Panc1 (cell line): Measurements from ENCODE around the gene AK4. TPM values are rescaled to one million over a fixed set of nuclear protein-coding genes. Genes with fewer than 3 reads are reported as not detected.

Source experiments
- ATAC-seq: fragments of 200-7000 bp; cut with Tn5 transposase; 2 replicates; pipeline ENCODE4 v1.9.1; 2020; ENCODE audit warnings: mild to moderate bottlenecking, moderate library complexity
- BruUV-seq: library from RNA; stranded (reverse); fragments of 400-500 nt; replicated peaks from 2 replicates; lab custom pipeline; 2021; lab: Mats Ljungman, UMichigan
- CTCF ChIA-PET: fragments of 300-600 bp; sonication (Branson Sonifier 250); formaldehyde crosslinking; loops from one replicate; lab custom pipeline; 2022; ENCODE audit warnings: antibody characterized with exemption; lab: Charles Lee
- POLR2A ChIA-PET: fragments of 300-600 bp; sonication (Branson Sonifier 250); formaldehyde crosslinking; loops from one replicate; lab custom pipeline; 2022; ENCODE audit warnings: antibody characterized with exemption; lab: Charles Lee
- DNase-seq: peaks from one replicate; pipeline ENCODE4 v3.0.0-alpha.2; 2010; ENCODE audit warnings: low read depth, low spot score
- H3K27ac ChIP-seq: 2 replicates; pipeline ENCODE4 v1.5.1; 2011; ENCODE audit warnings: mild to moderate bottlenecking, low read length, inconsistent platforms
- H3K27me3 ChIP-seq: fragments of 200-500 bp; sonication (Bioruptor generic); 2 replicates; pipeline ENCODE4 v1.6.0; 2014; ENCODE audit warnings: low read length, inconsistent platforms; ENCODE audit not compliant: control insufficient read depth, insufficient read depth
- H3K36me3 ChIP-seq: fragments of 200-500 bp; sonication (Bioruptor generic); 2 replicates; pipeline ENCODE4 v1.5.1; 2014; ENCODE audit warnings: inconsistent platforms, mild to moderate bottlenecking, low read length, moderate library complexity; ENCODE audit not compliant: control insufficient read depth, insufficient read depth
- H3K4me1 ChIP-seq: 2 replicates; pipeline ENCODE4 v1.5.1; 2011; ENCODE audit warnings: inconsistent platforms, mild to moderate bottlenecking, low read length, moderate library complexity; ENCODE audit not compliant: control insufficient read depth, insufficient read depth
- H3K4me3 ChIP-seq, 2 experiments: 2 replicates each; pipeline ENCODE4 v1.5.1; 2011 to 2012; ENCODE audit warnings: low read depth in 2 of 2, low read length in 2 of 2, mild to moderate bottlenecking in 2 of 2, inconsistent platforms in 1 of 2, moderate library complexity in 1 of 2
- H3K9me3 ChIP-seq: fragments of 200-500 bp; sonication (Bioruptor generic); 2 replicates; pipeline ENCODE4 v1.5.1; 2014; ENCODE audit warnings: low read depth, mild to moderate bottlenecking, inconsistent platforms, low read length, moderate library complexity; ENCODE audit not compliant: control insufficient read depth, insufficient read depth
- CTCF ChIP-seq: fragments of 450-650 bp; IDR thresholded peaks from 2 replicates; pipeline ENCODE4 v1.5.1; 2017; ENCODE audit warnings: mild to moderate bottlenecking
- POLR2AphosphoS5 ChIP-seq: IDR thresholded peaks from 2 replicates; pipeline ENCODE4 v1.6.1; 2012; ENCODE audit warnings: mild to moderate bottlenecking, low read depth, low read length, moderate library complexity
- SIN3A ChIP-seq: IDR thresholded peaks from 2 replicates; pipeline ENCODE4 v1.6.1; 2012; ENCODE audit warnings: low read depth, mild to moderate bottlenecking, low read length, moderate library complexity, borderline replicate concordance; ENCODE audit not compliant: insufficient read depth
- TCF7L2 ChIP-seq: IDR thresholded peaks from 2 replicates; pipeline ENCODE4 v1.6.1; 2011; ENCODE audit warnings: mild to moderate bottlenecking, low read depth, low read length, inconsistent platforms
- in situ Hi-C: cut with HindIII; loops from 2 replicates; pipeline ENCODE4 v1.10.0; 2016; ENCODE audit warnings: low sequenced_read_pairs, low pct_unique_long_range_greater_than_20kb
- intact Hi-C: fragments of 100-400 bp; cut with micrococcal nuclease; formaldehyde crosslinking; loops from one replicate; pipeline ENCODE4 v1.10.0; 2022; ENCODE audit not compliant: unreplicated experiment
- total RNA-seq: library from RNA; stranded (reverse); gene quantifications from one replicate; pipeline ENCODE4 v1.2.1, GENCODE V29; 2021; ENCODE audit not compliant: unreplicated experiment
- TF ChIP-seq, protein P1 (sequence below), 2 experiments: IDR thresholded peaks; 2 replicates each; pipeline ENCODE4 v1.6.1; 2011 to 2012; ENCODE audit warnings: low read depth in 2 of 2, control low read depth in 1 of 2, low read length in 1 of 2, mild to moderate bottlenecking in 1 of 2, moderate library complexity in 1 of 2; ENCODE audit not compliant: insufficient read depth in 1 of 2

Gene AK4
- total RNA-seq, 1 experiment from 2014 or later: 26.8 TPM

DNA sequence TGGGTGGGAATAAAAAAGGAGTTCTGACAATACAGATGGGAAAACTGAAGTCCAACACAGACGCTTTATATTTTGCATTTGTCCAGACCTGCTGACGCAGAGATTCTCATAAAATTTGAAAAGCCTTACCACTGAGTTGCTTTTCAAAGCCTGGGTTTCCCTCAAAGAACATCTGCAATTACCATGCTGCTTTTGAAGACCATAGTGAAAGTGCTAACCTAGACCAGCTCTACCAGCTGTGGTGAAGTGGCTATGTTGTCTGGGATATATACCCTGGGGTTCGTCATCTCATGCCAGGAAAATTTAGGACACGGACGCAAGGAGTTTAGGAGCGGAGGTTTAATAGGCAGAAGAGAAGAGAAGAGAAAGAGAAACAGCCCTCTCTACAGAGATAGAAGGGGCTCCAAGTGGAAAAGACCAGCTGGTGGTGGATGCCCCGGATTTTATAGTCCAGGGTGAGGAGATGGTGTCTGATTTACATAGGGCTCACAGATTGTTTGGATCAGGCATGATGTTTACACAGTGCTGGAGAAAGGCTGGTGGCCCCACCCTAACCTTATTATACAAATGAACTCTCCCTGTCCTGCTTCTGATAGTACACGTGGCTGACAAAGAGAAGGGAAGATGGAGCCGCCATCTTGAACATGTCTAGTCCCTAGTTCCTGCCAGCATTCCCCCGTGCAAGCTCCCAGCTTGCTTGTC lies 73.8 kb downstream of the AK4 start:
- DNase-seq: no peak
- Histone ChIP-seq H3K27me3 (no peaks in the 10 kb centered on the region), H3K4me1 (no peaks in the 10 kb centered on the region), H3K27ac (no peak overlapping the region), H3K9me3 (no peaks in the 10 kb centered on the region), H3K4me3 (no peak overlapping the region), H3K36me3 (no peaks in the 10 kb centered on the region)
- ATAC-seq: no peak
- BruUV-seq: no TSS peak
- intact Hi-C loops (no loop called here), in situ Hi-C loops (no loop called here)
- CTCF ChIA-PET: no interaction called here
- POLR2A ChIA-PET: no interaction called here
- no peak for TF ChIP-seq POLR2AphosphoS5
- TF ChIP-seq TCF7L2: no peak
- TF ChIP-seq, protein P1, sequence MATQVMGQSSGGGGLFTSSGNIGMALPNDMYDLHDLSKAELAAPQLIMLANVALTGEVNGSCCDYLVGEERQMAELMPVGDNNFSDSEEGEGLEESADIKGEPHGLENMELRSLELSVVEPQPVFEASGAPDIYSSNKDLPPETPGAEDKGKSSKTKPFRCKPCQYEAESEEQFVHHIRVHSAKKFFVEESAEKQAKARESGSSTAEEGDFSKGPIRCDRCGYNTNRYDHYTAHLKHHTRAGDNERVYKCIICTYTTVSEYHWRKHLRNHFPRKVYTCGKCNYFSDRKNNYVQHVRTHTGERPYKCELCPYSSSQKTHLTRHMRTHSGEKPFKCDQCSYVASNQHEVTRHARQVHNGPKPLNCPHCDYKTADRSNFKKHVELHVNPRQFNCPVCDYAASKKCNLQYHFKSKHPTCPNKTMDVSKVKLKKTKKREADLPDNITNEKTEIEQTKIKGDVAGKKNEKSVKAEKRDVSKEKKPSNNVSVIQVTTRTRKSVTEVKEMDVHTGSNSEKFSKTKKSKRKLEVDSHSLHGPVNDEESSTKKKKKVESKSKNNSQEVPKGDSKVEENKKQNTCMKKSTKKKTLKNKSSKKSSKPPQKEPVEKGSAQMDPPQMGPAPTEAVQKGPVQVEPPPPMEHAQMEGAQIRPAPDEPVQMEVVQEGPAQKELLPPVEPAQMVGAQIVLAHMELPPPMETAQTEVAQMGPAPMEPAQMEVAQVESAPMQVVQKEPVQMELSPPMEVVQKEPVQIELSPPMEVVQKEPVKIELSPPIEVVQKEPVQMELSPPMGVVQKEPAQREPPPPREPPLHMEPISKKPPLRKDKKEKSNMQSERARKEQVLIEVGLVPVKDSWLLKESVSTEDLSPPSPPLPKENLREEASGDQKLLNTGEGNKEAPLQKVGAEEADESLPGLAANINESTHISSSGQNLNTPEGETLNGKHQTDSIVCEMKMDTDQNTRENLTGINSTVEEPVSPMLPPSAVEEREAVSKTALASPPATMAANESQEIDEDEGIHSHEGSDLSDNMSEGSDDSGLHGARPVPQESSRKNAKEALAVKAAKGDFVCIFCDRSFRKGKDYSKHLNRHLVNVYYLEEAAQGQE (IDR thresholded peaks at IDR 0.05; ENCODE audit: insufficient read depth in 1 of 2, low read depth in 2 of 2, low read length in 1 of 2): no peak
- TF ChIP-seq SIN3A: no peak
- no peak for TF ChIP-seq CTCF

GRCh38 chr1:65222340-65222940 lies 74.4 kb downstream of the AK4 start:
- no peak overlapping the region for H3K27ac ChIP-seq
- no peaks in the 10 kb centered on the region for H3K36me3 ChIP-seq
- H3K9me3 ChIP-seq: no peaks in the 10 kb centered on the region
- BruUV-seq: no TSS peak
- ATAC-seq (no peak), DNase-seq (no peak)
- TF ChIP-seq TCF7L2 (no peak), POLR2AphosphoS5 (no peak), CTCF (no peak), SIN3A (no peak)
- TF ChIP-seq, protein P1 (IDR thresholded peaks at IDR 0.05; ENCODE audit: insufficient read depth in 1 of 2, low read depth in 2 of 2, low read length in 1 of 2): no peak
- in situ Hi-C loops (no loop called here), intact Hi-C loops (no loop called here)
- POLR2A ChIA-PET: no interaction called here
- H3K4me3 ChIP-seq: no peak overlapping the region
- H3K4me1 ChIP-seq: no peaks in the 10 kb centered on the region
- no peaks in the 10 kb centered on the region for H3K27me3 ChIP-seq
- CTCF ChIA-PET: no interaction called here
